Stimulated activated CD8-positive, alpha-beta memory T cell treated with anti-CD3 and anti-CD28 coated beads, Interleukin-12 subunit alpha, Interleukin-12 subunit beta, amount 100 ng/mL, for 24 hours (primary cell): ENCODE measurements around the gene SCNN1G.

ENCODE experiments used
- DNase-seq: peaks from one replicate; pipeline ENCODE4 v3.0.0-alpha.2; 2020; ENCODE audit errors: extremely low read depth

The SCNN1G gene

GRCh38 chr16:23202166-23202565 is 19.6 kb downstream of the SCNN1G start:
- no peak for DNase-seq

- no peak for DNase-seq
Observed at GRCh38 chr16:23206986-23207385, 24.4 kb downstream of the SCNN1G start.

GRCh38 chr16:23207485-23207884 is 24.9 kb downstream of the SCNN1G start:
- DNase-seq = no peak

GRCh38 chr16:23209606-23210005 is 27.1 kb downstream of the SCNN1G start:
- DNase-seq = no peak

- DNase-seq = no peak
Observed at GRCh38 chr16:23213831-23214230, 31.3 kb downstream of the SCNN1G start.

- DNase-seq = no peak
Observed at GRCh38 chr16:23214796-23215195, 32.3 kb downstream of the SCNN1G start.

- DNase-seq = no peak
Observed at GRCh38 chr16:23215435-23215834, 32.9 kb downstream of the SCNN1G start.

- DNase-seq = no peak
Observed at GRCh38 chr16:23216658-23217246, 34.2 kb downstream of the SCNN1G start.

- no peak for DNase-seq
Observed at GRCh38 chr16:23217646-23218045, 35.1 kb downstream of the SCNN1G start.

GRCh38 chr16:23222929-23223328 is 40.4 kb downstream of the SCNN1G start:
- no peak for DNase-seq

GRCh38 chr16:23223368-23223767 is 40.8 kb downstream of the SCNN1G start:
- DNase-seq = no peak

GRCh38 chr16:23225109-23225508 is 42.6 kb downstream of the SCNN1G start:
- DNase-seq = no peak

GRCh38 chr16:23225634-23226033 is 43.1 kb downstream of the SCNN1G start:
- DNase-seq = no peak

- DNase-seq = no peak
Observed at GRCh38 chr16:23227529-23227928, 45.0 kb downstream of the SCNN1G start.

GRCh38 chr16:23229714-23230113 is 47.2 kb downstream of the SCNN1G start:
- DNase-seq = no peak

GRCh38 chr16:23232806-23233205 is 50.3 kb downstream of the SCNN1G start:
- no peak for DNase-seq

- DNase-seq = no peak
Observed at GRCh38 chr16:23235176-23235575, 52.6 kb downstream of the SCNN1G start.

- DNase-seq = no peak
Observed at GRCh38 chr16:23236983-23237382, 54.4 kb downstream of the SCNN1G start.

GRCh38 chr16:23240994-23241393 is 58.4 kb downstream of the SCNN1G start:
- no peak for DNase-seq

GRCh38 chr16:23244122-23244521 is 61.6 kb downstream of the SCNN1G start:
- DNase-seq = no peak

GRCh38 chr16:23245268-23245667 is 62.7 kb downstream of the SCNN1G start:
- no peak for DNase-seq

- no peak for DNase-seq
Observed at GRCh38 chr16:23248261-23249194, 66.0 kb downstream of the SCNN1G start.

GRCh38 chr16:23249830-23250229 is 67.3 kb downstream of the SCNN1G start:
- no peak for DNase-seq
